ENCODE data around the gene NAPG. TPM values are rescaled to one million over a fixed set of nuclear protein-coding genes. Genes with fewer than 3 reads are reported as not detected.

NAPG gene
- total and polyA plus RNA-seq, 10 of the 15 experiments (the other 5 are each of a cell fraction or from before 2014, with no cell fraction given), result 20.5 to 34.8 (median 24.0) TPM

GRCh38 chr18:10560452-10561045, 34.7 kb downstream of the NAPG start:
- 29% methylated on average over 17 of the region's 17 CpGs for WGBS (ENCODE audit: insufficient coverage, insufficient replicate concordance, low lambda C conversion rate, missing lambda C conversion rate)
- ChIA-PET POLR2A (interaction anchor here (0.7 to 1.1 kb wide), 3 partner anchors 124 to 594 kb away, joined by 3 to 6 read pairs (median 3); no protein-coding TSS in a partner anchor), SMC1A (ENCODE audit: uncharacterized antibody, unreplicated experiment) (interaction anchor here (0.7 to 3.4 kb wide), 35 partner anchors 10 to 993 kb away, joined by 3 to 84 read pairs (median 3); partner anchors contain the start of gene PIEZO2), RAD21 (ENCODE audit: unreplicated experiment) (interaction anchor here (0.7 to 3.5 kb wide), 23 partner anchors 25 to 993 kb away, joined by 3 to 56 read pairs (median 3); no protein-coding TSS in a partner anchor), CTCF (interaction anchor here (0.7 to 9.0 kb wide), 52 partner anchors 10 to 993 kb away, joined by 3 to 191 read pairs (median 4); partner anchors contain the start of genes NAPG and PIEZO2)
- no peaks in the 10 kb centered on the region for H3K79me2 ChIP-seq (ENCODE audit: control insufficient read depth, insufficient read depth, low read length)
- FAIRE-seq (peak; percentile 72), ATAC-seq (peak; percentile 90), DNase-seq (ENCODE audit: low read depth, low spot score) (peak; percentile 48)
- H2AFZ ChIP-seq (ENCODE audit: control insufficient read depth, low read depth, low read length), result peak overlapping the region; percentile 63
- H3K4me1 ChIP-seq (ENCODE audit: control insufficient read depth, insufficient read depth, low read length), result peaks cover 5% of the 10 kb centered on the region
- no TSS peak for BruUV-seq (replicated peaks)
- H3K9ac ChIP-seq (ENCODE audit: control insufficient read depth, insufficient read depth, low read length), result peak overlapping the region; percentile 48; the same call in 1 of the 2 replicates
- in situ Hi-C loops (cut with MboI), result loop anchor here (5.0 kb wide), 2 partner anchors 42 to 592 kb away; no protein-coding TSS in a partner anchor
- H3K4me2 ChIP-seq (ENCODE audit: control insufficient read depth, insufficient read depth), result peak overlapping the region; percentile 76
- H4K20me1 ChIP-seq (ENCODE audit: control insufficient read depth, insufficient read depth), result no peaks in the 10 kb centered on the region
- H3K4me3 ChIP-seq, result peak overlapping the region; percentile 21; the same call in 1 of the 2 replicates
- H3K9me3 ChIP-seq (replicated peaks; ENCODE audit: control insufficient read depth, insufficient read depth, low read length), result no peaks in the 10 kb centered on the region
- peak overlapping the region; percentile 66 for H3K27ac ChIP-seq (ENCODE audit: control insufficient read depth, insufficient read depth)
- intact Hi-C loops (cut with micrococcal nuclease; ENCODE audit: unreplicated experiment), result loop anchor here (1.0 to 10.0 kb wide), 5 partner anchors 124 to 992 kb away; no protein-coding TSS in a partner anchor
- no peaks in the 10 kb centered on the region for H3K27me3 ChIP-seq (replicated peaks in 1 of 2; ENCODE audit: control insufficient read depth in 2 of 2, insufficient read depth in 2 of 2, low read length in 1 of 2)
- peaks cover 2 to 6% of the 10 kb centered on the region in 2 experiments for H3K36me3 ChIP-seq (ENCODE audit: control insufficient read depth in 2 of 2, insufficient read depth in 2 of 2, low read length in 1 of 2)
- 0 out of 2 replicates have a peak, but pooled peaks have one; percentile 13 for TF ChIP-seq ATF7 (IDR thresholded peaks at IDR 0.05; ENCODE audit: low read depth)
- peak; percentile 31; the same call in 1 of the 2 replicates for TF ChIP-seq IKZF1 (conservative IDR thresholded peaks at IDR 0.05)
- TF ChIP-seq RAD21 (IDR thresholded peaks at IDR 0.05; ENCODE audit: insufficient read depth, low read depth, low read length), result peak; percentile 89
- peak; percentile 69 to 80 (median 78) for TF ChIP-seq CTCF (IDR thresholded peaks at IDR 0.05 in 2 of 3, conservative IDR thresholded peaks at IDR 0.05 in 1 of 3; ENCODE audit: control insufficient read depth in 2 of 3, extremely low read depth in 1 of 3, insufficient read depth in 1 of 3, low read depth in 3 of 3, low read length in 3 of 3)
- peak; percentile 34; the same call in 1 of the 2 replicates for TF ChIP-seq RUNX3 (IDR thresholded peaks at IDR 0.05; ENCODE audit: low read length)
- peak; percentile 30; the same call in 1 of the 2 replicates for TF ChIP-seq YY1 (IDR thresholded peaks at IDR 0.05; ENCODE audit: low read depth, low read length)
- no peak for TF ChIP-seq JUNB (IDR thresholded peaks at IDR 0.05)
- 0 out of 2 replicates have a peak, but pooled peaks have one; percentile 51 for TF ChIP-seq ZNF207 (IDR thresholded peaks at IDR 0.05; ENCODE audit: borderline replicate concordance)
- peak; percentile 53; the same call in 1 of the 2 replicates for TF ChIP-seq MLLT1 (IDR thresholded peaks at IDR 0.05)
- TF ChIP-seq TBL1XR1 (IDR thresholded peaks at IDR 0.05; ENCODE audit: low read depth, low read length), result peak; percentile 71; the same call in 1 of the 2 replicates
- TF ChIP-seq ASH2L (IDR thresholded peaks at IDR 0.05; ENCODE audit: borderline replicate concordance, low read depth), result no peak
- no peak for TF ChIP-seq CREB1 (IDR thresholded peaks at IDR 0.05; ENCODE audit: low read depth)
- no peak for TF ChIP-seq CEBPZ (IDR thresholded peaks at IDR 0.05; ENCODE audit: low read depth, low read length)
- TF ChIP-seq NFYB (IDR thresholded peaks at IDR 0.05; ENCODE audit: insufficient read depth, low read depth, low read length), result no peak
- TF ChIP-seq TAF1 (IDR thresholded peaks at IDR 0.05; ENCODE audit: borderline replicate concordance, low read depth, low read length), result no peak
- peak; percentile 92 for TF ChIP-seq SMC3 (IDR thresholded peaks at IDR 0.05; ENCODE audit: borderline replicate concordance, low read length)
- no peak for TF ChIP-seq ESRRA (IDR thresholded peaks at IDR 0.05; ENCODE audit: low read length)

Measured in GM12878 (cell line).